Measurements from ENCODE around the gene R3HCC1L.
"Not testable (repeated sequence)": the region's sequence is repeated elsewhere in the genome, so short reads cannot be mapped to it uniquely, and the experiment has no call there.

The R3HCC1L gene

GRCh38 chr10:98131619-98132018 is 2.8 kb upstream of the R3HCC1L start:
- DNase-seq (ENCODE audit: low read depth in 2 of 2): no peak

- not testable (repeated sequence) for DNase-seq (ENCODE audit: low read depth in 2 of 2)
Measured at GRCh38 chr10:98133075-98133752, 1.2 kb upstream of the R3HCC1L start.

DNA sequence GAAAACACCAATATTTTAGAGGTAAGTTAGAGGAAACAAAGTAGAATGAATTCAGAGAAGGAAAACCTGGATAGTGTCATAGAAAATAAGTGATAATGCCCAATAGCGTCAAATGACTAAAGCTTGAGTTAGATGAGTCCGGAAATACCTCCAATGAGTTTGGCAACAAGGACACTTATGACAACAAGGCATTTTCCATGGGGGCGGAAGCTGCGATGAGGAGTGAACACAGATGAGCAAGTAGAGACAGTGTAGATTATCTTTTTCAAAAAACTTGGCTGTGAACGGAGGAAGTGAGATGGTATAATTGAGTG is 383 bp upstream of the R3HCC1L start:
- DNase-seq (ENCODE audit: low read depth in 2 of 2): no peak

GRCh38 chr10:98135222-98135899 is 904 bp downstream of the R3HCC1L start:
- DNase-seq (ENCODE audit: low read depth in 2 of 2): no peak

DNA sequence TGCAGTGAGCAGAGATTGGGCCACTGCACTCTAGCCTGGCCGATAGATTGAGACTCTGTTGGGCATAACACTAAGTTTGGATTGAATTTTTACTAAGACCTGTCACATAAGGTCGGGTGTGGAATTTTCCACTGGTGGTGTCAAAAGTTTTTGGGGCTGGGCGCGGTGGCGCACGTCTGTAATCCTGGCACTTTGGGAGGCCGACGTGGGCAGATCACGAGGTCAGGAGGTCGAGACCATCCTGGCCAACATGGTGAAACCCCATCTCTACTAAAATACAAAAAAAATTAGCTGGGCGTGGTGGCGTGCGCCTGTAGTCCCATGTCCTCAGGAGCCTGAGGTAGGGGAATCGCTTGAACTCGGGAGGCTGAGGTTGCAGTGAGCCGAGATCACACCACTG is 2.3 kb downstream of the R3HCC1L start:
- DNase-seq (ENCODE audit: low read depth in 2 of 2): not testable (repeated sequence)

GRCh38 chr10:98138031-98138430 is 3.6 kb downstream of the R3HCC1L start:
- DNase-seq (ENCODE audit: low read depth in 2 of 2): no peak

- no peak for DNase-seq (ENCODE audit: low read depth in 2 of 2)
Measured at GRCh38 chr10:98139431-98139830, 5.0 kb downstream of the R3HCC1L start.

GRCh38 chr10:98141484-98142073 is 7.1 kb downstream of the R3HCC1L start:
- DNase-seq (ENCODE audit: low read depth in 2 of 2): no peak

DNA sequence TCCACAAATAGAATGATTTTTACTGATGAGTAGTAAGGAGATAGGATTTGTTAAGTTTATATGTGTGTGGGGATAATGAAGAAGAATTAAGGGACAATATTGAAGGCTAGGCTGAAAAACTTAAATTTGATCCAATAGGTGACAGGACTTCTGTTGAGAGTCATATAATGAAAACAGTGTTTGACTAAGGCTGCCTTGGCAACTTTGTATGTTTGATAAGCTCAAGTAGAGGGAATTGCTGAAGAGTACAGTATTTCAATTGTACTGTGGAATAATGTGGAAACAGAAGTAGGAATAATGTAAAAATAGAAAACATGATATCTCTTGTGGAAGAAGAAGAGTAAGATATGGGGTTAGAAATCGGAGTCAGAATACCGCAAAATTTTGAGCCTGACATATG is 10.5 kb downstream of the R3HCC1L start:
- DNase-seq (ENCODE audit: low read depth in 2 of 2): no peak

DNA sequence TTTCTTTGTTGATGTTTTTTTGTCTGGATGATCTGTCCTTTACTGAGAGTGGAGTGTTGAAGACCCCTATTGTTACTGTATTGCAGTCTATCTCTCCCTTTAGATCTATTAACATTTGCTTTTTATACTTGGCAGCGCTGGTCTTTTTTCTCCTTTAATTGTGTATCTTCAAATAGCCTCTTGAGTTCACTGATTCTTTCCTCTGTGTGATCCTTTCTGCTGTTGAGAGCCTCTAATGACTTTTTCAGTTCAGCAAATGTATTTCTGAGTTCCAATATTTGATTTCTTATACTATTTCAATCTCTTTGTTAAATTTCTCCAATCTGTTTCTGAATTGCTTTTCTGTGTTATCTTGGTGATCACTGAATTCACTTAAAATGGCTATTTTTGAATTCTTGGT is 15.4 kb downstream of the R3HCC1L start:
- no peak for DNase-seq (ENCODE audit: low read depth in 2 of 2)

DNA sequence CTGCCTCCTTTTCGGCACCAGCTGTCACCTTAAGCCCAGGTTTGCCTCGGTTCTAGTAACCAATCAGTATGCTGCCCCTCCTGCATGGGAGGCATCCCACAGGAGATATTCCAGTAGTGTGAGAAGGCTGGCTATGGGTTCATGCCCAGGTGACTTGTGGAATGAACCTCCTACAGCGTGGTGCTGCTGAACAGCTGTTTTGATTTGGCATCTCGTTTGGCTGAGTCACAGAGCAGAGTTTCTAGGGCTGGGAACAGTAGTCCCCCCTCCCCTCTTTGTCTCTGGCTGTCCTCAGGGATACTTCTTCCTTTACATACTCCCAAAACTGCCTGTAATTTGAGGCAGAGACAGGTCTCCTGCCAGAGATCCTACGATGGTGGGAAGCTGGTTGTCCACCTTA is 16.1 kb downstream of the R3HCC1L start:
- no peak for DNase-seq (ENCODE audit: low read depth in 2 of 2)

GRCh38 chr10:98152778-98153177 is 18.3 kb downstream of the R3HCC1L start:
- DNase-seq (ENCODE audit: low read depth in 2 of 2): not testable (repeated sequence)

DNA sequence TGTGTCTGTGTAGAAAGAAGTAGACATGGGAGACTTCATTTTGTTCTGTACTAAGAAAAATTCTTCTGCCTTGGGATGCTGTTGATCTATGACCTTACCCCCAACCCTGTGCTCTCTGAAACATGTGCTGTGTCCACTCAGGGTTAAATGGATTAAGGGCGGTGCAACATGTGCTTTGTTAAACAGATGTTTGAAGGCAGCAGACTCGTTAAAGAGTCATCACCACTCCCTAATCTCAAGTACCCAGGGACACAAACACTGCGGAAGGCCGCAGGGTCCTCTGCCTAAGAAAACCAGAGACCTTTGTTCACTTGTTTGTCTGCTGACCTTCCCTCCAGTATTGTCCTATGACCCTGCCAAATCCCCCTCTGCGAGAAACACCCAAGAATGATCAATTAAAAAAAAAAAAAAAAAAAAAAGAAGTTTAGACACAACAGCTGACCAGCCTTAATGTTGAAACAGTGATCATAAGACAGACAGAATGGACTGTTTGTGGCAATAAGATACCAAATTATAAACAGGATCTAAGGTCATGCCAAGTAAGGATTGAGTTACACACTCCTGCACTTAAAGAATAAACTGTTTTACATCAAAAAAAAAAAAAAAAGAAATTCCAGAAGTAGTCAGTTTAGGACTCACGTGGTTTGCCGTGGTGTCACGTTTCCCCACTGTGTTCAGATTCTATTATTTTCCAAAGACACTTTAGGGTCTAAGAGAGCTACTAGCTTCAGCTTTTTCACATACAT is 18.9 kb downstream of the R3HCC1L start:
- not testable (repeated sequence) for DNase-seq (ENCODE audit: low read depth in 2 of 2)

- DNase-seq (ENCODE audit: low read depth in 2 of 2): no peak
Measured at GRCh38 chr10:98154076-98154475, 19.6 kb downstream of the R3HCC1L start.

GRCh38 chr10:98158576-98158975 is 24.1 kb downstream of the R3HCC1L start:
- DNase-seq (ENCODE audit: low read depth in 2 of 2): no peak

DNA sequence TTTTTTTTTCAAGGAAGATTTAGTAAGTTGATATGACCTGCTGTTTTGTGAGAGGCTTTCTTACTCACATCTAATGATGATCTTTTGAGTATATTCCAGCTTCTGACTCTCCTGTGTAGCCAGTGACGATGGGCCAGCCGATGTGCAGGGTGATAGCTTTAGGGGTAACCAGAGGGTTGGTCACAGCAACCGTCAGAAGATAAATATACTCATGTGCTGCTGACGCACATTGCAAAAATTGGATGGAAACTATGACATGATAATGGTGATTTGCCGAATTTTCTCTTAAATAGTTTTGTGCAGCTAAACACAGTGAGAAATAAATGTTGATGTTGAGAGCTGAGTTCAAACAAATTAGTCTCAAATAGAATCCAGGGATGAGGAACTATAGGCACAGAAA is 29.5 kb downstream of the R3HCC1L start:
- no peak for DNase-seq (ENCODE audit: low read depth in 2 of 2)

GRCh38 chr10:98167191-98167590 is 32.7 kb downstream of the R3HCC1L start:
- no peak for DNase-seq (ENCODE audit: low read depth in 2 of 2)

GRCh38 chr10:98168147-98168546 is 33.7 kb downstream of the R3HCC1L start:
- no peak for DNase-seq (ENCODE audit: low read depth in 2 of 2)

DNA sequence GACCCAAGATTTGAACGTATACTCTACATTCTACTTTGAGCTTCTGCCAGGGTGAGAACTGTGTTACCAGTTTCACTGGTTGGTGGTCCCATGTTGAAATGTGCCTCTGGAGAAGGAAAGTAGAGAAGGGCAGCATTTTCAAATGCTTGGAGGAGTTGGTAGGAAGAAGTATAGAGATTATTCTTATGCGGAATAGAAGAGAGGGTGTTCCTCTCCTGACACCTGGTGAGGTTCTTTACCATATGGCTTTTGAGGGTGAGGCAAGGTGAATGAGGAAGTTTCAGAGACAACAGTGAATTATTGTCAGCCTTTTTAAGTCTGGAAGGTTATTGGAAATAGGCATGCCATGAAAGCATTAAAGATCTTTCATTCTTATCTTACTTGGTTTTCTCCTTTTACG is 34.3 kb downstream of the R3HCC1L start:
- no peak for DNase-seq (ENCODE audit: low read depth in 2 of 2)

DNA sequence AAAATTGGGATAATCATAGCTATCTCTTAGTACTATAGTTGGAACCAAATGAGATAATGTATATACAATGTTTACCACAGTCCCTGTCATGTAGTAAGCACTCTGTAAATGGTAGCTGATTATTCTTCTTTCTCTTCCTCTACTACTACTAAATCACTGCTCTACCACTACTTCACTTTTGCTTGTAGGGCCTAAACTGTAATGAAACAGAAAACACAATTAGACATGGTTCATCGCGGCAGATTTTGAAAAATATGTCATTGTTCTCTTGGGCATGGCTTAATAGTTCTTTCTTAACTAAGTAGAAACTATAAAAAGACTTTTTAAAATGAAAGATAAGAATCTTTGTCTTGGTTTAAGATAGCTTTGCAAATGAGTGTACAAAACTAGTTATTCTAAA is 34.9 kb downstream of the R3HCC1L start:
- DNase-seq (ENCODE audit: low read depth in 2 of 2): no peak

DNA sequence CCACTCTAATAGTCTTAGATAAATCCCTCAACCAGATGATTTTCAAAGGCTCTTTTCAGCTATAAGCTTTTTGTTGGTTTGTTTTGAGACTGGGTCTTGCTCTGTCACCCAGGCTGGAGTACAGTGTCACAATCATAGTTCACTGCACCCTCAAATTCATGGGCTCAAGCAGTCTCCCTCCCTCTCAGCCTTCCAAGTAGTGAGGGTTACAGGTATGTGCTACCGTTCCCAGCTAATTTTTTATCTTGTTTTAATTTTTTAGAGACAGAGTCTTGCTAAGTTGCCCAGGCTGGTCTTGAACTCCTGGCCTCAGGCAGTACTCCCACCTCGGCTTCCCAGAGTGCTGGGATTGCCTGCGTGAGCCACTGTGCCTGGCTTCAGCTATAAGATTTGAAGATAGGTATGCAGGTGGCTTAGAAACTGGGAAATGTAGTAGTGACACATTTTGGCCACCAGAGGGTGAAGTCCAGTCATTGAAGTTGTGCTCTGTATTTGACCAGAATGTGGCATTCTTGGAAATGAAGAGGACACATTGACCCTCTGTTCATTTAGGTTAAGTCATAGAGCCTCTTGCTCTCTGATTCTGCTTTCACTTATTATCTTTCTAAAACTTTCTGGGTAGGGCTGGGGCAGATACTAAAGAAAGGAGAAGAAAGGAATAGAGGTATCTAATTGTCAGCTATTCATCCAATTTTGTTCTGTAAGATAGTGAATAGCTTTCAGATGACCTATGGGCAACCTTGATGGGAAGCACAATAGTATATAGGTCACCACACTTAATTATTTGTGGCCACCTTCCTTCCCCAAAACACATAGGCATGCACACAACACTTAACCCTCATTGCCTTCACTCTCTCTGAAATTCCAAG is 36.0 kb downstream of the R3HCC1L start:
- no peak for DNase-seq (ENCODE audit: low read depth in 2 of 2)

GRCh38 chr10:98172073-98172472 is 37.6 kb downstream of the R3HCC1L start:
- DNase-seq (ENCODE audit: low read depth in 2 of 2): no peak

All from stimulated activated CD8-positive, alpha-beta memory T cell treated with anti-CD3 and anti-CD28 coated beads, Interleukin-7, amount 100 ng/mL, for 4 hours (primary cell).